Measurements from ENCODE around the gene MMP10. TPM values are rescaled to one million over a fixed set of nuclear protein-coding genes. Genes with fewer than 3 reads are reported as not detected.

Gene MMP10
- total and polyA plus RNA-seq, 3 experiments from 2014 or later, result not detected

GRCh38 chr11:102729849-102730815 lies 50.3 kb downstream of the MMP10 start:
- Mint-ChIP-seq H3K4me3 (no peak overlapping the region), H3K9me3 (peaks cover 0 to 3% (median 0%) of the 10 kb centered on the region in 5 donors), H3K27me3 (peaks cover 1 to 25% of the 10 kb centered on the region in 2 donors), H3K27ac (peak overlapping the region in 1 of 8 donors; percentile 11), H3K36me3 (no peaks in the 10 kb centered on the region), H3K4me1 (no peaks in the 10 kb centered on the region)
- no peak overlapping the region for H3K4me3 ChIP-seq (ENCODE audit: low read length)
- H3K9me3 ChIP-seq (ENCODE audit: low read length), result no peaks in the 10 kb centered on the region
- CTCF ChIA-PET, result no interaction called here
- POLR2A ChIA-PET, result no interaction called here
- no peaks in the 10 kb centered on the region for H3K4me1 ChIP-seq (ENCODE audit: insufficient read depth, low read length)
- H3K36me3 ChIP-seq (ENCODE audit: insufficient read depth, low read length), result no peaks in the 10 kb centered on the region
- no peak overlapping the region for H3K27ac ChIP-seq (ENCODE audit: low read depth, low read length)
- H3K27me3 ChIP-seq (ENCODE audit: insufficient read depth, low read length, poor library complexity, severe bottlenecking), result no peaks in the 10 kb centered on the region
- DNase-seq, result no peak

DNA sequence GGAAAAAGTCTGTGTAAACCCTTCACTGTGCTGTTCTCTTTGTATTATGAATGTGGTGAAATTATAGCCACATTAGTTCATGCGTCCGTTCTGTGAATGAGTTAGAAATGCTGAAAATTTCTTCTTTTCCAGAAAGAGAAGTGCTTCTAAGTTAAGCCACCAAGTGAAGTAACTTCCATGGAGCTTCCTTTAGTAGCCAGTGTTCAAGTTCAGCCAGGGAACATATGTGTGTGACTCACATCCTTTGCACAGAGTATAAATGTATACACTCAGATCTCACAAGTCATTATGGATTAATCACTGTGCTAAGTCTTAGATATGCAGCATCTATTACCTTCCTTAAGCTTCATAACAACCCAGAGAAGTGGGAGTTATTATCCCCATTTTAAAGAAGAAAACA lies 52.5 kb downstream of the MMP10 start:
- Histone ChIP-seq H3K27ac (ENCODE audit: low read depth, low read length) (no peak overlapping the region), H3K9me3 (ENCODE audit: low read length) (no peaks in the 10 kb centered on the region), H3K4me3 (ENCODE audit: low read length) (no peak overlapping the region), H3K27me3 (ENCODE audit: insufficient read depth, low read length, poor library complexity, severe bottlenecking) (no peaks in the 10 kb centered on the region), H3K4me1 (ENCODE audit: insufficient read depth, low read length) (no peaks in the 10 kb centered on the region), H3K36me3 (ENCODE audit: insufficient read depth, low read length) (no peaks in the 10 kb centered on the region)
- Mint-ChIP-seq H3K4me3 (no peak overlapping the region), H3K9me3 (peaks cover 0 to 4% (median 3%) of the 10 kb centered on the region in 5 donors), H3K27ac (peak overlapping the region in 1 of 8 donors; percentile 7), H3K36me3 (no peaks in the 10 kb centered on the region), H3K4me1 (no peaks in the 10 kb centered on the region), H3K27me3 (peaks cover 1 to 11% of the 10 kb centered on the region in 2 donors)
- no peak for DNase-seq
- POLR2A ChIA-PET, result no interaction called here
- CTCF ChIA-PET, result no interaction called here

GRCh38 chr11:102724904-102725500 lies 55.4 kb downstream of the MMP10 start, which contains the start of gene MMP8:
TSS of gene MMP8 (minus strand) at chr11:102724954. CDS start at chr11:102724855, 99 bp downstream.
- H3K27ac Mint-ChIP-seq, result no peak within 1 kb of the TSS
- no peaks in the 10 kb centered on the region for H3K36me3 ChIP-seq (ENCODE audit: insufficient read depth, low read length)
- ChIA-PET CTCF (no interaction called here), POLR2A (no interaction called here)
- DNase-seq, result no peak
- H3K4me3 Mint-ChIP-seq, result no peak within 1 kb of the TSS
- H3K4me3 ChIP-seq (ENCODE audit: low read length), result no peak within 1 kb of the TSS
- peaks cover 0 to 4% (median 0%) of the 10 kb centered on the region in 5 donors for H3K9me3 Mint-ChIP-seq
- H3K4me1 ChIP-seq (ENCODE audit: insufficient read depth, low read length), result no peaks in the 10 kb centered on the region
- H3K27me3 ChIP-seq (ENCODE audit: insufficient read depth, low read length, poor library complexity, severe bottlenecking), result no peaks in the 10 kb centered on the region
- no peaks in the 10 kb centered on the region for H3K9me3 ChIP-seq (ENCODE audit: low read length)
- H3K27ac ChIP-seq (ENCODE audit: low read depth, low read length), result no peak within 1 kb of the TSS
- no peaks in the 10 kb centered on the region for H3K4me1 Mint-ChIP-seq
- H3K36me3 Mint-ChIP-seq, result no peaks in the 10 kb centered on the region
- peaks cover 1 to 8% of the 10 kb centered on the region in 2 donors for H3K27me3 Mint-ChIP-seq

GRCh38 chr11:102722821-102723220 lies 57.6 kb downstream of the MMP10 start:
- H3K27me3 ChIP-seq (ENCODE audit: insufficient read depth, low read length, poor library complexity, severe bottlenecking), result no peaks in the 10 kb centered on the region
- no peaks in the 10 kb centered on the region for H3K4me1 ChIP-seq (ENCODE audit: insufficient read depth, low read length)
- no peak overlapping the region for H3K4me3 Mint-ChIP-seq
- H3K9me3 ChIP-seq (ENCODE audit: low read length), result no peaks in the 10 kb centered on the region
- H3K27ac Mint-ChIP-seq, result no peak overlapping the region
- ChIA-PET CTCF (no interaction called here), POLR2A (no interaction called here)
- no peaks in the 10 kb centered on the region for H3K36me3 ChIP-seq (ENCODE audit: insufficient read depth, low read length)
- peaks cover 4 to 6% of the 10 kb centered on the region in 2 donors for H3K27me3 Mint-ChIP-seq
- H3K27ac ChIP-seq (ENCODE audit: low read depth, low read length), result no peak overlapping the region
- no peaks in the 10 kb centered on the region for H3K36me3 Mint-ChIP-seq
- H3K9me3 Mint-ChIP-seq, result peaks cover 0 to 4% (median 0%) of the 10 kb centered on the region in 5 donors
- no peak for DNase-seq
- H3K4me1 Mint-ChIP-seq, result no peaks in the 10 kb centered on the region
- no peak overlapping the region for H3K4me3 ChIP-seq (ENCODE audit: low read length)

Other genes with a start within 250 kb of the MMP10 start
- not detected for gene MMP7, start 249.9 kb downstream of the MMP10 start, total RNA-seq
- gene MMP7, start 249.9 kb downstream of the MMP10 start, polyA plus RNA-seq, result not detected
- gene MMP20, start 155.3 kb downstream of the MMP10 start, total RNA-seq, result not detected
- not detected for gene MMP20, start 155.3 kb downstream of the MMP10 start, polyA plus RNA-seq
- gene MMP27, start 74.9 kb downstream of the MMP10 start, total RNA-seq, result not detected
- gene MMP27, start 74.9 kb downstream of the MMP10 start, polyA plus RNA-seq, result not detected
- not detected for gene MMP8, start 55.7 kb downstream of the MMP10 start, total RNA-seq
- not detected for gene MMP8, start 55.7 kb downstream of the MMP10 start, polyA plus RNA-seq
- not detected for gene MMP1, start 17.5 kb upstream of the MMP10 start, total RNA-seq
- not detected for gene MMP1, start 17.5 kb upstream of the MMP10 start, polyA plus RNA-seq
- gene MMP3, start 63.0 kb upstream of the MMP10 start, total RNA-seq, result not detected
- not detected for gene MMP3, start 63.0 kb upstream of the MMP10 start, polyA plus RNA-seq
- not detected for gene MMP12, start 94.4 kb upstream of the MMP10 start, total RNA-seq
- not detected for gene MMP12, start 94.4 kb upstream of the MMP10 start, polyA plus RNA-seq
- not detected for gene MMP13, start 175.1 kb upstream of the MMP10 start, total RNA-seq
- not detected for gene MMP13, start 175.1 kb upstream of the MMP10 start, polyA plus RNA-seq